Measurements from ENCODE around the gene ATP9A.
"Not testable (repeated sequence)": the region's sequence is repeated elsewhere in the genome, so short reads cannot be mapped to it uniquely, and the experiment has no call there.

The ATP9A gene

DNA sequence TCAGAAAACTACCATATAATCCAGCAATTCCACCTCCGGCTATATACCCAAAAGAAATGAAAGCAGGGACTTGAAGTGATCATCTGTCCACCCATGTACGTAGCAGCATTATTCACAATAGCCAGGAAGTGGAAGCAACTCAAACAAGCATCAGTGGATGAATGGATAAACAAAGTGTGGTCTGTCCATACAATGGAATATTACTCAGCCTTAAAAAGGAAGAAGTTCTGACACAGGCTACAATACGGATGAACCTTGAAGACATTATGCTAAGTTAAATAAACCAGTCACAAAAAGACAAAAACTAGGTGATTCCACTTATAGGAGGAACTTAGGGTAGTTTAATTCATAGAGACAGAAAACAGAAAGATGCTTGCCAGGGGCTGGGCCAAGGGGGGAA, 76.5 kb downstream of the ATP9A start:
- DNase-seq (ENCODE audit: low spot score), result no peak

DNA sequence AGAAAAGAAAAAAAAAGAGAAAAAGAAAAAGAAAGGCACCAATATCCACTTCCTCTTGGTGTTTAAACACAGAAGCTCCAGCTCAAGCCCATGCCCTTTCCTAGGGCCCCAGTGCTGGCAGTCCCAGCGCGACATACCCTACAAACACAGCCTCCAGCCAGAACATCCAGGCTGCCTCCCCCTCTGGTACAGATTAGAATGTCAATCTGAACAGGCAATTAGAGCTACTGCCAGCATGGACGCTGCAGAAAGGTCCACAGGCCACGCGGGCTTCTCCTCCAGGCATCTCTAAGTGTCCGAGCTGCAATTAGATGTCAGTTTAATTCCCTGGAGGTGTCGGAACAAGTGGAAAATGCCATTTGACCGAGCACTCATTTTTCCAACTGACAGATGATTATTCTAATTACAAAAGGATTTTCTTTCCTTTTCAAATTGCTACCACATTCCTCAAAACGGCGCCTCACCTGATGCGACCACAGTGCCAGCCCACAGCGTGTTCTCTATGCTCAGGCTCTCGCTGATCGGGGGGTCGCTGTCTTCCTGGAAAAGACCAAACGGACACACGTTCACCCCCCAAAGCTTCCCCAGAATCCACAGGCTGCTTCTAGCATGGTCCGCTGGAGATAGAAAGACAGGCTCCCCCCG, 79.5 kb downstream of the ATP9A start:
- no peak for DNase-seq (ENCODE audit: low spot score)

DNA sequence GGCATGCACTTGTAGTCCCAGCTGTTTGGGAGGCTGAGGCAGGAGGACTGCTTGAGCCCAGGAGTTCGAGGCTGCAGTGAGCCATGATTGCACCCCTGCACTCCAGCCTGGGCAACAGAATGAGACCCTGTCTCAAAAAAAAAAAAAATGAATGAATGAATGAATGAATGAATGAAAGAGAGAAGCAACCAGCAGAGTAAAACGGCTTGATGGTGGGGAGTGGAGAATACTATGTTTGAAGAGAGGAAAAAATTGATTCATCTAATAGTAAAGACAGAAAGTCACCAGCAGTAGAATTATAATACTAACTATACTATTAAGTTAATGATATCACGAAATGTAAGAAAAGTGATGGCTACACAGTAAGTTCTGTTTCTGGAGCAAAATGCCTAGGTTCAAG, 80.6 kb downstream of the ATP9A start:
- no peak for DNase-seq (ENCODE audit: low spot score)

DNA sequence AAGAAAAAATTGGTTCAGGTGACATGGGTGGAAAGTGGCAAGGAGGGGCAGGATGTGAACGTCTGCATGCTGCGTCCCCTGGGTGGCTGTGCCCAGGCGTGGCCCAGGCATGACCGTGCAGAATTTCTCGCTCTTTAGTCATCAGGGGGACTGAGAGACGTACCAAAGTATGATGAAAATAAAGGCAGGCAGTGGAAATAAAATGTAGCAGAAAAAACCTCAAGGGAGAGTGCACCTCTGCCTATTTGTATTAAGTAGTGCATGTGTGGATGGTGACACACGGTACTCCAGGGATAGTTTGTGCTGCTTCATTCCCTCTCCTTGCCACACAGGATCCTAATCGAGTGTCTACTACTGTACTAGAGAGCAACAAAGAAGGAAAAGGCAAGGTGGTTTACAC, 81.1 kb downstream of the ATP9A start:
- no peak for DNase-seq (ENCODE audit: low spot score)

DNA sequence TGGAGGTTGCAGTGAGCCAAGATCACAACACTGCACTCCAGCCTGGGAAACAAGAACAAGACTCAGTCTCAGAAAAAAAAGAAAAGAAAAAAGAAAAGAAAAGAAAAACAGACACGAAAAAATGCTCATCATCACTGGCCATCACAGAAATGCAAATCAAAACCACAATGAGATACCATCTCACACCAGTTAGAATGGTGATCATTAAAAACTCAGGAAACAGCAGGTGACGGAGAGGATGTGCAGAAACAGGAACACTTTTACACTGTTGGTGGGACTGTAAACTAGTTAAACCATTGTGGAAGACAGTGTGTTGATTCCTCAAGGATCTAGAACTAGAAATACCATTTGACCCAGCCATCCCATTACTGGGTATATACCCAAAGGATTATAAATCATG, 82.7 kb downstream of the ATP9A start:
- not testable (repeated sequence) for DNase-seq (ENCODE audit: low spot score)

DNA sequence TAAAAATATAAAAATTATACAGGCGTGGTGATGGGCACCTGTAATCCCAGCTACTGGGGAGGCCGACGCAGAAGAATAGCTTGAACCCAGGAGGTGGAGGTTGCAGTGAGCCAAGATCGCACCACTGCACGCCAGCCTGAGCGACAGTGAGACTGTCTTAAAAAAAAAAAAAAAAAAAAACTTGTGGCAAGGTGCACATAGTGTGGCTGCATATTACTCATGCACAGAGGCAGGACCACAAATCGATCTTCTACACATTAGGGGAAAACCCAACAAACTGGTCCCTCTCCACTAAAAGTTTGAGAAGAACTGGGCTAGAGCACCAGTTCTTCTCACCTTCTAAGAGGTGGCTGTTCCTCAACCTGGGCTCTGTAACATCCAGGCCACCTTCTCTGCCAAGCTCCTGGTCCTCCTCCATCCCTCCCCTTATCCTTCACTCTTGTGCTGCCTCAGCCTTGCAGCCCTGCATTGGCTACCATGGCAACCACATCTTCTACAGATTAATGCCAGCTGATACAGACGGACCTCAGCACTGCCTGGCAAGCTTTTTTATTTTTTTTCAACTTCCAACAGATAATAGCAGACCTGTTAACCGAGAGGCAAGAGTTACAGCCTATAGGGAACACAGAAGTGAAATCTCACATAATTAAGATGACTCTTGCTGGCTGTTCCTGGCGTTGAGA, 88.0 kb downstream of the ATP9A start:
- no peak for DNase-seq (ENCODE audit: low spot score)

DNA sequence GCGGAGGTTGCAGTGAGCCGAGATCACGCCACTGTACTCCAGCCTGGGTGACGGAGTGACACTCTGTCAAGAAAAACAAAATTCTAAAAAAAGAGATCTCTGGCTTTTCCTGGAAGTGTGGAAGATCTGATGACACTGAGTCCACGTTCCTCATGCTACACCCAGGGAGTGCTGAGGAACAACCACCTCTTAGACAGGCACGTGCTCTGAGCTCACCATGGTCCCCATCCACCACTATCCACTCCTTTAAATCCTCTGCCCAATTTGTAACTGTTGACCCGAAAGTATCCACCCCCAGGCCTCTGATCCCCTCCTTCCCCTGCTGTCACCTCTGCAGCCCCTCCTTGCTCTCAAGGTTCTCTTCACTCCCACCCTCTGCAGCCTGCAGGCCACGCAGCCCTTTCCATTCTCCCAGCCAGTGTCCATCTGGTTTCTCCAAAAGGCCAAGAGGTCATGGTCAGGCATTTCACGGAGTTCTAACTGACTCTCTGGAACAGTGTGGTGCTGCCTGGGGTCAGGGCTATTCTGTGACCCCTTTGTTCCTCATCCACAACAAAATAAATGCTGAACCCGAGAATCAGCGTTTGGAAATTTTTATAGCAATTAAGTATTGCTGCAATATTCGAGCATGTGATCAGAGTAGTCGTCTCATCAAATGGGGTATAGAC, 88.8 kb downstream of the ATP9A start:
- no peak for DNase-seq (ENCODE audit: low spot score)

DNA sequence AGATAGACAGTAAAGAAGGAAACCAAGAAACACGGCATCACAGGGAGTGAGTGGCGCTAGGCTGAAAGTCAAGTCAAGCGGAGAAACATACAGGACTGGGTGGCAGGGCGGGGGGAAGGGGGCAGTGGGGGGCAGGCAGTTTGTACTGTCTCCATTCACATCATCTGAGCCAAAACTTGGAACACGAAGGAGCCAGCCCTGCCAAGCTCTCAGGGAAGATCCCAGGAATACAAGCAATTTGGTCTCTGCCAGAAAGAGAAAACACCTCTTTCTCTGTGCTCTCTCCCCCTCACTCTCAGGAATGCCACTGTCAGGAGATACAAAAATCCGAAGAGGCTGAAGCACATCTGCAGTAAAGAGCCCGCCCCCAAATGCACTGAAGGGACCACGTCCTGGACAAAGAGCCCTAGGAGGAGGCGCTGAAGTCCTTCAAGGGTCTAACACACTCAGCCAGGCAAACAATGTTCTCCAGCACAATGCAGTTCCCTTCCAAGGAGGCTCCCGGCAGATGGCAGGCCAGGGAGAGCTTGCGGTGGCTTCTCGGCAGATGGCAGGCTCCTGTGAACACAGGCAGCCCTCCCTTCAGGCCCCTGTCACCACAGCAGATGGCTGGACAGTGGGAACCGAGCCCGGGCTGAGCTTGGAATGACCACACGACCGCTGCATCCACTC, 90.0 kb downstream of the ATP9A start:
- no peak for DNase-seq (ENCODE audit: low spot score)

DNA sequence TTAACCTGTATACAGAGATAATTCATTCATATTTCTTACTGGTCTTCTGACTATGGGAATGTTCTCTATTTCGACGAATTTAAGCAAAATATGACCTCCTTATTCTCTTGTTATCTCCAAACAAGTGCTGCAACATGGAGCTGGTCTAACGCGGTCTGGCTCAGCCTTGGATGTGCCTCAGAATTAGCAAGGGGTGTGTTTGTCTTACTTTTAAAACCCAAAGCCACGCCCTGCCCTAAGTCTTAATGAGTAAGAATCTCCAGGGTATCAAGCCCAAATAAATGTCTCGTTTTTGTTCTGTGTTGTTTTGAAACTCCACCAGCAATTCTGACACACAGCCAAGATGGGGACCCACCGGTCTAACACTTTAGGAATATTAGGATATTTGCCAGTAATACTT, 99.2 kb downstream of the ATP9A start:
- no peak for DNase-seq (ENCODE audit: low spot score)

DNA sequence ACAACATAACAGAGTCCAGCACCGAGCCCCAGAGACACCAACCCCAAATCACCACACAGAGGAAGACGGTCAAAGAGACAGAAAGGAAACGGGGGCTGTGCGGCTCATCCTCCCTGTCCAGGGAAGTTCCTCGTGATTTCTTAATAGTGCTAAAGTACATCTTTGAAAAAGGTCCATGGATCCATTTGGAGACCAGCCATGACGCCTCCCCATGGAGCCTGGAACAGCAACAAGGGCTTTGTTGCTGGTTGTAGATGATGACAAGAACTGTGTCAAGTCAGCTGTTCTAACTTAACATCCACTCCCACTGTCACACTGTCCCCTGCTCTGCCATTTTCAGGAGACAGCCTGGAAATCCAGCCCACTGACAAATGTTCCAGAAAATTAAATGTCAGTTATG, 99.7 kb downstream of the ATP9A start:
- no peak for DNase-seq (ENCODE audit: low spot score)

DNA sequence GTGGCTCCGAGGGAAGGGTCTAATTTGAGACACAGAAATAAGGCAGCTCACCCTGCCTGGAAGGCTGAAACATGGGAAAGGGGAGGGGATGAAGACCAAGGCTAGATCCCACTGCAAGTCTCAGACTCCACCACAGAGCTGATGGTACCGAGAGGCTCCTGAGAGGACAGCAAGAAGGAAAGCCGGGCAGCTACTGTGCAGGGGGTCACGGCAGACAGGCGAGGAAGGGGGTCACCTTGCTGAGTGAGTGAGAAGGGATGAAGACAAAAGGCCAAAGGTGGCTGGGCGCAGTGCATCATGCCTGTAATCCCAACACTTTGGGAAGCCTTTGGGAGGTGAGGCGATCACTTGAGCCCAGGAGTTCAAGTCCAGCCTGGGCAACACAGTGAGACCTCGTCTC, 100.7 kb downstream of the ATP9A start:
- no peak for DNase-seq (ENCODE audit: low spot score)

DNA sequence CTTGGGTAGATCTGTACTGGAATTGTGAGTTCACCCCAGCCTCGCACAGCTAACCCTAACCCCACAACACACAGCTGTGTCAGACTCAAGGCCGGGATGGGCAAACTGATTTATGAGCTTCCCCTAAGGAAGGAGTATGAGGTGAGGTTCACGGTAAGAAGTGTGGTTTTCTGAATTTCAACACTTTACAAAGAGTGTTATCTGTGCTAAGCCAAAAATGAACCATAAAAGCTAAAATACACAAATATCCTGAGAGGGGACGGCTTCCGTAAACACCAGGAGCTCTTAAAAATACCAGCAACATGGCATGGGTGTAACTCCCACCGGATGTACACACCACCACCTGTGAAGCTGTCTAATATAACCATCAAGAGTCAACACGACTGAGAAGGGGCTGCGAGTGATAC, 101.2 kb downstream of the ATP9A start:
- no peak for DNase-seq (ENCODE audit: low spot score)

DNA sequence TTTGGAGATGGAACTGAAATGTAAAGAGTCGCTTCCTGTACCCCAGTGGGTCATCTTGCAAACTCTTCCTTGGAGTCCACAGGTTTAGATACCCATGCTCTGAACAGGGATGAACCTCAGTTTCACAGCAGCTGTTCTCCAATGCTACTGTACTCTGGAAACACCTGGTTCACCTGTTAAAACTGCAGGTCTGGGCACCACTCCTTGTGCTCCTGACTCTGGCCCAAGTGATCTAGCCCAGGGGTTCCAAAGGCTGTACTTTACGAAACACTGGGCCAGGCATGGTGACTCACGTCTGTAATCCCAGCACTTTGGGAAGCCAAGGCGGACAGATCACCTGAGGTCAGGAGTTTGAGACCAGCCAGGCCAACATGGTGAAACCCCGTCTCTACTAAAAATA, 102.1 kb downstream of the ATP9A start:
- DNase-seq (ENCODE audit: low spot score), result no peak

DNA sequence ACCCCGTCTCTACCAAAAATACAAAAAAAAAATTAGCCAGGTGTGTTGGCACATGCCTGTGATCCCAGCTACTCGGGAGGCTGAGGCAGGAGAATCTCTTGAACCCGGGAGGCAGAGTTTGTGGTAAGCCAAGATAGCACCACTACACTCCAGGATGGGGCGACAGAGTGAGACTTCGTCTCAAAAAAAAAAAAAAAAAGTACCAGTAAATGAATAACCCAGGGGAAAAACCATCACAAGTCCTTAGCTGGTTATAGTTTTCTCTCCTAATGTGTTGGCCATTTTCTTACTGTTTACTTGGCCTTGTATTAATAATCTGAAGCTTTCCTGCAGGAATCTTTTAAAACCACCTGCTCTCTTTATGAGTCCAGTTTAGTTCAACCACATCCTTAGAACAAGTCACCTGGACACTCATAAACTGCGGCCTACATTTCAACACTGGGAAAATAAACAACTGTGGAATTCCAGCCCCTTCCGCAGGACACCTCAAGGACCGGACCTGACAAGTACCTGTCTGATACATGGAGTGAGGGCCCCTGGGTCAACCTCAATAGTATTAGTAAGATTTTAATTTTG, 102.6 kb downstream of the ATP9A start:
- no peak for DNase-seq (ENCODE audit: low spot score)

DNA sequence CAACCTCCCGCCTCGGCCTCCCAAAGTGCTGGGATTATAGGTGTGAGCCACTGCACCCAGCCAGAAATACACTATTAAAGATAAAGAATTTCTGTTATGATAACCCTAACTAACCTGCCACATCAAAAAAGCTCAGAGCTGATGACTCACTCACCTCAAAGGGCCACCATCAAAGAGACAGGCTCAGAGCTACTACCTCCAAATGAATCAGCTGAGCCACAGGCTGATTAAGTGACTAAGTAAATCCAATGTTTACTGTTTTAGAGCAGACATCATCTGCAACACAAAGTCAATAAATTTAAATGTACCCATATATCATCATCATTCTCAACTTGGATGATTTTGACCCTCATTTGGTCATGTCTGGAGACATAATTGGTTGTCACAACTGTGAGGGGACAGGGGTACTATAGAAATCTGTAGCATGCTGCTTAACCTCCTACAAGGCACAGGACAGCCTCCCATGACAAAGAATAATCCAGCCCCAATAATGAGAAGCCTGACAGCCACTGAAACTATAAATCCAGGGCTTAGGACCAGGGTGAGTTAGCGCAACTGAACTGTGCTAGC, 106.5 kb downstream of the ATP9A start:
- DNase-seq (ENCODE audit: low spot score), result no peak

DNA sequence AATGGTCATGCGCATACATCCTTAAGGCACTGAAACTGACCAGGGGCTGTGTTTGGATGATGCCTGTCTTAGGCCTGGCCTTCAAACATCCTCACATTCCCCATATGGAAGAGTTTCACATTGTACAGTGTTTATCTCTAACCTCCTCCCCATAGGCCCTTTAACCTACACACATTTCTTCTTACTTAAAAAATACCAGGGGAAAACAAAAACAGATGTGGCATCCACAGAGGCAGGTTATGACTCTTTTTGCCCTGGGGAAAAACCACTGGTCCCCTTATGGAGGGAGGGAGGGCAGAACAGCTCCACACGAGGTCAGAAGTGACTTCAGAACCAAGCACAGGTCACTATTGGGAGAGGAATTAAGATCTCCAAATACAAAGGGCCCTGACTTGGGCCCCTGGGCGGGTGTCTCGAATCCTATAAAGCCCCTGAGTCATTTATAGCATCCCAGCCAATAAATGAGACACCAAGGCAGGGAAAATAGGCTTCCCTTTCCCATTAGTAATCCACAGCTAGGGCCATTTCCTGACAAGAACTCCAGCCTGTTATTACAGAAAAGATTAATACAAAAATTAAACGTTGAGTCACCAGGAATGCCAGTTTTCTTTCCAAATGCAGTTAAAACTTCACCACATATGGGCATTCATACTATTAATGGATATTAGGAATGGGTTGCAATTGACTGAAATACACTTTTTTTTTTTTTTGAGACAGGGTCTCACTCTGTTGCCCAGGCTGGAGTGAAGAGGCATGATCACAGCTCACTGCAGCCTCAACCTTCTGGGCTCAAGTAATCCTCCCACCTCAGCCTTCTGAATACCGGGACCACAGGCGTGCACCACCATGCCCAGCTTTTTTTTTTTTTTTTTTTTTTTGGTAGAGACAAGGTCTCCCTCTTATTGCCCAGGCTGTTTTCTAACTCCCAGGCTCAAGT, 107.2 kb downstream of the ATP9A start:
- DNase-seq (ENCODE audit: low spot score), result no peak

DNA sequence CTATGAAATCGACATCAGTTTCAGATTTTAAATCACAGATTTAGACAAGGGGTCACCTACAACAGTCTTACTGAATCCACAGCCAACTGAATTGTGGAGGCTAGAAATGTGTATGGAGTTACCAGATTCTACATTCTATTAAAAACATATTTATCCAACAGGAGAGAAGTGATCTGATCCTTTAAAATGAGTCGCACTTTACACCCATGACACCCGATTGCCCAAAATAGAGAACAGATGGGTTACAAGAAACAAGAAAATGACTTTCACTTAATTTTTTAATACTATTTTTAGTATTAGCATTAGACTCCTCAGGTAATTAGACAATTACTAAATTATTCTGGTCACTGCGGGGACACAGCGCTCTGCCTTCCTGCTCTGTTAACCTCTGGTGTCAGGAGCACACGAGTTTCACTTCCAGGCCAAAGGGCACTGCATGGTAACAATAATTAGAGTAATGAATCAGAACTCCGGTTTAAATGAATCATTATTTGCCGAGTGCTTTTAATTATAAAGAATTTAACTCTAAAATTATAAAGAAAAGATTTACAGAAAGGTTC, 108.6 kb downstream of the ATP9A start:
- no peak for DNase-seq (ENCODE audit: low spot score)

DNA sequence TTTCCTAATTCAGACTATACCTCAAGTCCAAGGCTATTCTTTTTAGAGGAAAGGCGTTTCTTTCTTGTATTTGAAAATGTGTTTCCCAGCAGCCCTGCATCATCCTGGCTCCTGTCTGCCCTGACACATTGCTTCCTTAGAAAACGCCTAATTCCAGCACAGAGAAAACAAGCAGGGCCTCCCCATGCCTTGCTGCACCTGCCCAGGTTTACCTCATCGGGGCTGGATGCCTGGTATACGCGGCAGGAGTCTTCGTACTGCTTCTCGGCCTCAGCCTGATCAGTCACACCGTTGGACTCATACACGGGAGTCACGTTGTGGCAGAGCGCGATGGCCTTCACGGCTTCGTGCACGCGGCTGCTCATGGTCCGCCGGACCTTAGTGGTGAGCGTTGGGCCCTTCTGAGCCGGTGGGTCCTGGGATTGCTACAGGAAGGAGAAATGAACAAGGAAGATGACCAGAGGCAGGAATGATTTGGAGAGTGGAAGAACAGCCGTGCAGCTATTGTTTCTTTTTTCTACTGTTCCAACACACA, 111.4 kb downstream of the ATP9A start:
- no peak for DNase-seq (ENCODE audit: low spot score)

DNA sequence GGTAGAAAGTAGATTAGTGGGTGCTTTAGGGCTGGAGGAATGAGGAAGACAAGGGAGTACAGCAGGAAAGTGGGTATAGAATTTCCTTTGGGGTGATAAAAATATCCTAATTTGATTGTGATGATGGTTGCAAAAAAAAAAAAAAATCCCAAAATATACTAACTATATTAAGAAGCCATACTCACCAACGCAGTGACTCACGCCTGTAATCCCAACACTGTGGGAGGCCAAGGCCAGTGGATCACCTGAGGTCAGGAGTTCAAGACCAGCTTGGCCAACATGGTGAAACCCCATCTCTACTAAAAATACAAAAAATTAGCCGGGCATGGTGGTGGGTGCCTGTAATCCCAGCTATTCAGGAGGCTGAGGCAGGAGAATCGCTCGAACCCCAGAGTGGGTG, 112.1 kb downstream of the ATP9A start:
- DNase-seq (ENCODE audit: low spot score), result not testable (repeated sequence)

DNA sequence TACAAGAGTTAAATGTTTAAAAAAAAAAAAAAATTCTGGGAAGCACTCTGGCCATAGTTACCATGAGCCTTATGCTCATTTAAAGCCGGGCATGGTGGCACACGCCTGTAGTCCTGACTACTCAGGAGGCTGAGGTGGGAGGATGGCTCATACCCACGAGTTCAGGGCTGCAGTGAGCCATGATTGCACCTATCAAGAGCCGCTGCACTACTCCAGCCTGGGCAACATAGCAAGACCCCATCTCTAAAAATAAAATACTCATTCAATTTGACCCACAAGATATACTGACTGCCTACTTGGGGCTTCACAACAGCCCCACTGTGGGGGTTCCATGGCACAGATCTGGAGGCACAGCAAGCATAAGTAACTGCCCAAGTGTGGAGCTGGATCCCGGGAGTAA, 113.7 kb downstream of the ATP9A start:
- no peak for DNase-seq (ENCODE audit: low spot score)

DNA sequence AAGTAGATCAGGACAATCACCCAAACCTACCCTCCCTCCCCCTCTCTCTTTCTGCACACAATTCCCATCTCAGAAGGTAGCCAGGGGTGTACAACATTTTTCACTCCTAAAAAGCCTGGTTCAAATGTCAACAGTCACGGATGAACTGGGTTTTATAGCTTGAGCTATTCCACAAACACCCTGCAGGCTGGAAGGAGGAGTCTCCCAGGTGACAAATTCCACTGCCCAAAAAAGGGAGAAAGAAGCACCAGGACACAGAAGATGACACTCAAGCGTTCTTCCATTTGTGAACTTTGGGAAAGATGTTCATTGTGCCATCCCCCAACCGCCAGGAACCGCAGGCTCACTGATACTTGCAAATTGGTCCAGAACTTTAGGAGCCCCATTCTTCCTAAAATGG, 114.1 kb downstream of the ATP9A start:
- DNase-seq (ENCODE audit: low spot score), result no peak

Data from germinal center (tissue), 1 donor.